H1 (cell line): ENCODE results near the gene BCAS3. TPM values are rescaled to one million over a fixed set of nuclear protein-coding genes. Genes with fewer than 3 reads are reported as not detected.

Experiments used
- CTCF ChIA-PET: fragments of 300-600 bp; sonication (Branson Sonifier 250); formaldehyde crosslinking; loops from one replicate; lab custom pipeline; 2021; ENCODE audit not compliant: partially characterized antibody; lab: Charles Lee
- POLR2A ChIA-PET: fragments of 300-600 bp; sonication (Branson Sonifier 250); formaldehyde crosslinking; loops from one replicate; lab custom pipeline; 2021; ENCODE audit warnings: inconsistent platforms; ENCODE audit not compliant: partially characterized antibody; lab: Charles Lee
- DNase-seq, 2 experiments: peaks; one replicate each; pipeline versions ENCODE4 v3.0.0 to v3.0.0-alpha.2; 2010 to 2022; ENCODE audit warnings: low spot score in 2 of 2, low read depth in 1 of 2, mixed read lengths in 1 of 2
- FAIRE-seq: peaks from 2 replicates; lab custom pipeline; 2011; peaks lifted over from hg19 to GRCh38; lab: Jason Lieb, UNC
- H2AFZ ChIP-seq: 2 replicates; pipeline ENCODE4 v1.8.1; 2012; ENCODE audit warnings: low read length, inconsistent platforms
- H2AK5ac ChIP-seq: 2 replicates; pipeline ENCODE4 v1.6.1; 2013; ENCODE audit warnings: low read depth, low read length
- H2BK120ac ChIP-seq: replicated peaks from 2 replicates; pipeline ENCODE3; 2013; ENCODE audit warnings: low read depth, low read length, inconsistent platforms
- H2BK12ac ChIP-seq: 2 replicates; pipeline ENCODE4 v1.6.1; 2013; ENCODE audit warnings: low read depth, low read length
- H2BK15ac ChIP-seq: 2 replicates; pipeline ENCODE4 v1.6.1; 2013; ENCODE audit warnings: low read length
- H2BK20ac ChIP-seq: 2 replicates; pipeline ENCODE4 v1.6.1; 2013; ENCODE audit warnings: low read length
- H2BK5ac ChIP-seq: 2 replicates; pipeline ENCODE4 v1.6.1; 2013; ENCODE audit warnings: low read depth, low read length
- H3K14ac ChIP-seq: 2 replicates; pipeline ENCODE4 v1.6.1; 2013; ENCODE audit warnings: inconsistent platforms; ENCODE audit not compliant: insufficient read length
- H3K18ac ChIP-seq: 2 replicates; pipeline ENCODE4 v1.6.1; 2013; ENCODE audit warnings: low read length; ENCODE audit errors: extremely low read depth
- H3K23ac ChIP-seq: 2 replicates; pipeline ENCODE4 v1.6.1; 2013; ENCODE audit warnings: inconsistent platforms; ENCODE audit not compliant: insufficient read length
- H3K23me2 ChIP-seq: 2 replicates; pipeline ENCODE4 v1.6.1; 2013; ENCODE audit warnings: low read depth, low read length
- H3K27ac ChIP-seq: 2 replicates; pipeline ENCODE4 v1.6.1; 2011; ENCODE audit warnings: low read depth, low read length, inconsistent platforms
- H3K27me3 ChIP-seq, 4 experiments: replicated peaks in 1 of 4; 1 replicate in 1 of 4; 2 replicates in 3 of 4; pipeline versions ENCODE4 v1.6.1 to v1.8.1; 2011 to 2013; ENCODE audit warnings: low read length in 3 of 4, mild to moderate bottlenecking in 3 of 4, inconsistent platforms in 2 of 4, mixed read lengths in 2 of 4, moderate library complexity in 1 of 4; ENCODE audit not compliant: control insufficient read depth in 3 of 4, insufficient read depth in 3 of 4; ENCODE audit errors: extremely low read depth in 1 of 4
- H3K36me3 ChIP-seq, 4 experiments: 2 replicates each; pipeline versions ENCODE4 v1.6.1 to v1.8.1; 2011 to 2013; ENCODE audit warnings: mild to moderate bottlenecking in 4 of 4, low read length in 3 of 4, moderate library complexity in 2 of 4, control low read depth in 1 of 4, inconsistent platforms in 1 of 4; ENCODE audit not compliant: insufficient read depth in 4 of 4, control insufficient read depth in 2 of 4
- H3K4ac ChIP-seq: replicated peaks from 2 replicates; pipeline ENCODE3; 2013; ENCODE audit warnings: low read length, low read depth, mixed read lengths, inconsistent platforms; ENCODE audit not compliant: insufficient read length
- H3K4me1 ChIP-seq, 4 experiments: replicated peaks in 1 of 4; 1 replicate in 1 of 4; 2 replicates in 3 of 4; pipeline versions ENCODE4 v1.6.1 to v1.8.1; 2011 to 2013; ENCODE audit warnings: low read length in 3 of 4, inconsistent platforms in 2 of 4, mixed read lengths in 1 of 4; ENCODE audit not compliant: insufficient read depth in 4 of 4, control insufficient read depth in 3 of 4
- H3K4me2 ChIP-seq, 2 experiments: 2 replicates each; pipeline versions ENCODE4 v1.6.1 to v1.8.1; 2011 to 2013; ENCODE audit warnings: low read depth in 2 of 2, low read length in 2 of 2, control low read depth in 1 of 2, inconsistent platforms in 1 of 2, mild to moderate bottlenecking in 1 of 2; ENCODE audit not compliant: insufficient read depth in 1 of 2
- H3K4me3 ChIP-seq, 4 experiments: fragments of 200-600, 300-600 bp in 1 of 4; sonication (generic), shearing (Covaris generic), sonication (Bioruptor Twin) in 1 of 4; 2 replicates each; pipeline versions ENCODE4 v1.5.1 to v1.8.1; 2011 to 2016; ENCODE audit warnings: low read length in 4 of 4, low read depth in 3 of 4, control low read depth in 2 of 4, inconsistent platforms in 2 of 4, mild to moderate bottlenecking in 2 of 4, mixed read lengths in 1 of 4, moderate library complexity in 1 of 4; ENCODE audit not compliant: insufficient read depth in 2 of 4; ENCODE audit errors: extremely low read depth in 1 of 4
- H3K56ac ChIP-seq: replicated peaks from 2 replicates; pipeline ENCODE3; 2013; ENCODE audit warnings: low read depth, mild to moderate bottlenecking, mixed read lengths, low read length, inconsistent platforms; ENCODE audit not compliant: insufficient read length
- H3K79me1 ChIP-seq: 2 replicates; pipeline ENCODE4 v1.6.1; 2013; ENCODE audit warnings: low read depth, low read length, control low read depth
- H3K79me2 ChIP-seq, 2 experiments: 2 replicates each; pipeline versions ENCODE4 v1.6.1 to v1.8.1; 2012 to 2013; ENCODE audit warnings: low read length in 2 of 2, mild to moderate bottlenecking in 2 of 2, inconsistent platforms in 1 of 2; ENCODE audit not compliant: insufficient read depth in 2 of 2, control insufficient read depth in 1 of 2
- H3K9ac ChIP-seq, 4 experiments: replicated peaks in 1 of 4; 1 replicate in 1 of 4; 2 replicates in 3 of 4; pipeline versions ENCODE4 v1.6.1 to v1.8.1; 2011 to 2013; ENCODE audit warnings: low read depth in 3 of 4, low read length in 3 of 4, control low read depth in 2 of 4, mild to moderate bottlenecking in 2 of 4, moderate library complexity in 2 of 4, inconsistent platforms in 1 of 4; ENCODE audit errors: extremely low read depth in 1 of 4
- H3K9me3 ChIP-seq, 2 experiments: 2 replicates each; pipeline versions ENCODE4 v1.6.1 to v1.8.1; 2012 to 2013; ENCODE audit warnings: mild to moderate bottlenecking in 2 of 2, moderate library complexity in 2 of 2, control low read depth in 1 of 2, inconsistent platforms in 1 of 2, low read depth in 1 of 2, low read length in 1 of 2, mixed read lengths in 1 of 2; ENCODE audit not compliant: insufficient read depth in 2 of 2
- H4K20me1 ChIP-seq, 2 experiments: replicated peaks in 1 of 2; 2 replicates each; pipeline versions ENCODE3 to v1.8.1; 2011 to 2013; ENCODE audit warnings: inconsistent platforms in 2 of 2, low read length in 2 of 2, mild to moderate bottlenecking in 1 of 2; ENCODE audit not compliant: insufficient read depth in 2 of 2, control insufficient read depth in 1 of 2
- H4K5ac ChIP-seq: 2 replicates; pipeline ENCODE4 v1.6.1; 2013; ENCODE audit warnings: low read length, low read depth, mixed read lengths, inconsistent platforms; ENCODE audit not compliant: insufficient read length
- H4K8ac ChIP-seq: 2 replicates; pipeline ENCODE4 v1.8.0; 2013; ENCODE audit warnings: mild to moderate bottlenecking, moderate library complexity, low read length, inconsistent platforms; ENCODE audit not compliant: insufficient read depth; ENCODE audit errors: extremely low read depth
- H4K91ac ChIP-seq: replicated peaks from 2 replicates; pipeline ENCODE3; 2013; ENCODE audit warnings: low read length, mixed read lengths, inconsistent platforms; ENCODE audit not compliant: insufficient read length
- BACH1 ChIP-seq: IDR thresholded peaks from 2 replicates; pipeline ENCODE4 v1.6.1; 2012; ENCODE audit warnings: low read length, improper control_type of control experiment
- BRCA1 ChIP-seq: IDR thresholded peaks from 2 replicates; pipeline ENCODE4 v1.6.1; 2012; ENCODE audit warnings: low read depth, low read length, improper control_type of control experiment
- CHD1 ChIP-seq: IDR thresholded peaks from 2 replicates; pipeline ENCODE4 v1.6.1; 2012; ENCODE audit warnings: low read depth, low read length, improper control_type of control experiment
- GTF2F1 ChIP-seq: IDR thresholded peaks from 2 replicates; pipeline ENCODE4 v1.6.1; 2012; ENCODE audit warnings: low read depth, low read length, improper control_type of control experiment, borderline replicate concordance
- HDAC2 ChIP-seq, 2 experiments: fragments of 300-600 bp in 1 of 2; sonication (generic) in 1 of 2; IDR thresholded peaks; 2 replicates each; pipeline ENCODE4 v1.6.1; 2011 to 2012; ENCODE audit warnings: low read depth in 2 of 2, low read length in 2 of 2, mild to moderate bottlenecking in 2 of 2, moderate library complexity in 2 of 2, borderline replicate concordance in 1 of 2, inconsistent platforms in 1 of 2
- HDAC6 ChIP-seq: IDR thresholded peaks from one replicate; pipeline ENCODE4 v1.7.1; 2012; ENCODE audit warnings: low read depth, mild to moderate bottlenecking, inconsistent platforms, low read length, moderate library complexity
- KDM5A ChIP-seq: fragments of 200-600 bp; IDR thresholded peaks from 2 replicates; pipeline ENCODE4 v1.7.1; 2012; ENCODE audit warnings: mild to moderate bottlenecking, low read length, inconsistent platforms, mixed read lengths
- RFX5 ChIP-seq: IDR thresholded peaks from 2 replicates; pipeline ENCODE4 v1.6.1; 2011; ENCODE audit warnings: low read depth, low read length, improper control_type of control experiment, borderline replicate concordance
- RNF2 ChIP-seq: fragments of 200-900, 300-1000 bp; sonication (generic); IDR thresholded peaks from 2 replicates; pipeline ENCODE4 v1.7.1; 2016; ENCODE audit warnings: borderline replicate concordance, low read depth, mild to moderate bottlenecking, antibody characterized with exemption, low read length; ENCODE audit not compliant: poor library complexity, severe bottlenecking; ENCODE audit errors: missing control alignments
- SAP30 ChIP-seq: fragments of 300-600 bp; sonication (generic); IDR thresholded peaks from 2 replicates; pipeline ENCODE4 v1.7.1; 2012; ENCODE audit warnings: low read length, moderate library complexity, mild to moderate bottlenecking, inconsistent platforms; ENCODE audit not compliant: insufficient read depth, insufficient replicate concordance
- SRF ChIP-seq: IDR thresholded peaks from 2 replicates; pipeline ENCODE4 v1.6.1; 2011; ENCODE audit warnings: mild to moderate bottlenecking, low read depth, low read length, moderate library complexity
- WGBS, 2 experiments: shearing (Covaris generic) in 1 of 2; methylation state at CpG; one replicate each; pipeline versions ENCODE4 v1.1.6 to v1.1.7; 2013 to 2015; ENCODE audit warnings: low lambda C conversion rate in 2 of 2, mixed read lengths in 2 of 2, inconsistent platforms in 1 of 2, low coverage in 1 of 2, missing lambda C conversion rate in 1 of 2; ENCODE audit not compliant: insufficient replicate concordance in 2 of 2, insufficient coverage in 1 of 2, insufficient read length in 1 of 2; ENCODE audit errors: extremely low coverage in 1 of 2, missing lambda C conversion rate in 1 of 2; 5-methylcytosine and 5-hydroxymethylcytosine counted together
- polyA plus RNA-seq, 7 experiments: library from polyadenylated mRNA; depleted of rRNA in 3 of 7; stranded (reverse) in 5 of 7; unstranded in 2 of 7; fragments of >200 nt in 5 of 7; fragments of 200-250 nt in 2 of 7; gene quantifications; 1 replicate in 5 of 7; 2 replicates in 1 of 7; 4 replicates in 1 of 7; pipeline versions ENCODE4 v1.2.1 to v1.2.3, GENCODE V29; 2011 to 2013; ENCODE audit warnings: missing spikeins in 2 of 7, mixed read lengths in 2 of 7
- total RNA-seq: library from RNA; stranded (reverse); fragmentation: NEBNext Ultra II Directional; extraction: Animal tissue kit (Norgen Biotek cat#: 25700); gene quantifications from 2 replicates; pipeline ENCODE4 v1.2.1, GENCODE V29; 2021
- TF ChIP-seq, protein P1 (sequence below): IDR thresholded peaks from 2 replicates; pipeline ENCODE4 v1.6.1; 2012; ENCODE audit warnings: low read length, inconsistent platforms

The BCAS3 gene
- total and polyA plus RNA-seq, 2 of the 8 experiments (the other 6 are each of a cell fraction or from before 2014, with no cell fraction given): 9.9 to 13.3 TPM

DNA sequence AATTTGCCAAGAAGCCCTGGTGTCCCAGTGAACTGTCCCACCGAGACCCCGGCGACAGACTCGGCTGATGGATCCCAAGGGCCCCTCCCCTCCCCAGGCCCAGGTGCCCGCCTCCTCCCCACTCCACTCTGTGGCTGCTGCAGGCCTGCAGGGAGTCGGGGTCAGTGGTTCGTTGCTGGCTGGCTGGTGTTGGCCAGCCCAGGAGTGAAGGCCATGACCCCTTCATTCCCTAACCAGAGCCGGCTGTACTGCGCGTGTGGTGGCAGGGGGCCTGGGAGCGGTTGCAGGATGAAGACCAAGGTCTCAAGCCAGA is 712.8 kb downstream of the BCAS3 start:
- Histone ChIP-seq H3K23ac (no peak overlapping the region), H4K8ac (no peak overlapping the region; the same call in 1 of the 2 replicates), H2BK20ac (no peak overlapping the region), H3K27ac (no peak overlapping the region), H3K27me3 (peaks cover 16 to 30% (median 27%) of the 10 kb centered on the region in 4 experiments), H2AK5ac (no peak overlapping the region), H2BK120ac (no peak overlapping the region), H3K4ac (no peak overlapping the region), H2AFZ (no peak overlapping the region), H3K36me3 (no peaks in the 10 kb centered on the region), H3K23me2 (no peaks in the 10 kb centered on the region), H3K14ac (no peak overlapping the region), H2BK5ac (no peak overlapping the region), H3K79me2 (no peaks in the 10 kb centered on the region), H3K9me3 (no peaks in the 10 kb centered on the region), H3K4me2 (no peak overlapping the region), H4K91ac (no peak overlapping the region), H3K9ac (no peak overlapping the region), H3K4me3 (no peak overlapping the region), H4K5ac (no peak overlapping the region), H2BK12ac (no peak overlapping the region; the same call in 1 of the 2 replicates), H3K56ac (no peak overlapping the region), H2BK15ac (no peak overlapping the region), H3K79me1 (no peaks in the 10 kb centered on the region), H3K18ac (no peak overlapping the region), H3K4me1 (peaks cover 0 to 5% (median 2%) of the 10 kb centered on the region in 4 experiments; a peak in 5 of 7 replicates), H4K20me1 (peaks cover 8 to 15% of the 10 kb centered on the region in 2 experiments)
- ChIA-PET CTCF (interaction anchor here (0.6 to 3.7 kb wide), 30 partner anchors 10 to 673 kb away, joined by 3 to 22 read pairs (median 4); no protein-coding TSS in a partner anchor), POLR2A (no interaction called here)
- WGBS, 2 experiments: 89% methylated on average over 11 of the region's 11 CpGs; no CpG with 5 or more reads in 1 of the 2 experiments
- FAIRE-seq (no peak), DNase-seq (no peak)
- TF ChIP-seq GTF2F1 (no peak), SRF (no peak), KDM5A (no peak), BRCA1 (no peak), RFX5 (no peak), CHD1 (no peak), HDAC6 (no peak), SAP30 (no peak), BACH1 (no peak), HDAC2 (IDR thresholded peaks at IDR 0.05; ENCODE audit: borderline replicate concordance in 1 of 2, low read depth in 2 of 2, low read length in 2 of 2) (no peak), RNF2 (no peak)
- TF ChIP-seq, protein P1, sequence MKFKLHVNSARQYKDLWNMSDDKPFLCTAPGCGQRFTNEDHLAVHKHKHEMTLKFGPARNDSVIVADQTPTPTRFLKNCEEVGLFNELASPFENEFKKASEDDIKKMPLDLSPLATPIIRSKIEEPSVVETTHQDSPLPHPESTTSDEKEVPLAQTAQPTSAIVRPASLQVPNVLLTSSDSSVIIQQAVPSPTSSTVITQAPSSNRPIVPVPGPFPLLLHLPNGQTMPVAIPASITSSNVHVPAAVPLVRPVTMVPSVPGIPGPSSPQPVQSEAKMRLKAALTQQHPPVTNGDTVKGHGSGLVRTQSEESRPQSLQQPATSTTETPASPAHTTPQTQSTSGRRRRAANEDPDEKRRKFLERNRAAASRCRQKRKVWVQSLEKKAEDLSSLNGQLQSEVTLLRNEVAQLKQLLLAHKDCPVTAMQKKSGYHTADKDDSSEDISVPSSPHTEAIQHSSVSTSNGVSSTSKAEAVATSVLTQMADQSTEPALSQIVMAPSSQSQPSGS: no peak
